ENCODE results near the gene BNC2.

The BNC2 gene

DNA sequence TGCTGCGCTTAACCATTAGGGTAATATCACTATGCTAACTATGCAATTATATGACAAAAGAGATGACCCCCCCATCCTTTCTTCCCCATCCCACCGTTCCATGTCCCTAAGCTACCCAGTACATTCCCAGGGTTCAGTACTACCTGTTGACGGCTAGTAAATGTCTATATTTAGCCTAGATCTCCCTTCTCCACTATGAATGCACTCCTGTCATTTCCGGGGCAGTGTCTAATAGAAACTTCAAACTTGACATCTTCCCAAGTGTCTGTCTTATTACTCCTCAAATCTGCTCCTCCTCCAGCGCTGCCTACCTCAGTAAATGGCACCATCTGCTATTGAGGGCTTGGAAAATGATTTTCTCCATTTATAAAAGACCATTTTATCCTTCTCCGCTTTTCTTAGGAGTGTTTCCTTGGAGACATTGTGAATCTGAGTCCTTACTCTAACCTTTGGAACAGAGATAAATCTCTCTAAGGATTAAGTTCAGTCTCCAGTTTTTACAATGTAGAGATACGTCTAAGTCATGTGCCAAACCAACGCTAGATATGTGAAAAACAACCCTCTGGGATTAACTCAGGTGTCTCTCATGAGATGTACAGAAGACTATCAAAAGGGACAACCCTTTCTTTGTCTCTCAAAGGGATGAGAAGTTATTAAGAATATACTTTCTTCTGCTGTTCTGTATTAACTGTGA, 114.9 kb downstream of the BNC2 start:
- DNase-seq = no peak

DNA sequence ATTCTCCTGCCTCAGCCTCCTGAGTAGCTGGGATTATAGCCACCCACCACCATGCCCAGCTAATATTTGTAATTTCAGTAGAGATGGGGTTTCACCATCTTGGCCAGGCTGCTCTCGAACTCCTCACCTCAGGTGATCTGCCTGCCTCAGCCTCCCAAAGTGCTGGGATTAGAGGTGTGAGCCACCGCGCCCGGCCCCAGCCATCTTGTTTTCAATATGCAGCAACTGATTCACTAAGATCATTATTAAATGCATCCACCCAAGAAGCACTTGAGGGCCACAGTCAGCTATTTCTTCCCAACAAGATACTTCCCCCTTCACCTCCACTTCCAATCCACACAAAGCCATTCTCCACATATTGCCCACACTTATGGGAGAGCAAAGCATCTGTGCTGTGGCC, 115.8 kb downstream of the BNC2 start:
- no peak for DNase-seq

GRCh38 chr9:16753256-16753655, 117.2 kb downstream of the BNC2 start:
- no peak for DNase-seq

DNA sequence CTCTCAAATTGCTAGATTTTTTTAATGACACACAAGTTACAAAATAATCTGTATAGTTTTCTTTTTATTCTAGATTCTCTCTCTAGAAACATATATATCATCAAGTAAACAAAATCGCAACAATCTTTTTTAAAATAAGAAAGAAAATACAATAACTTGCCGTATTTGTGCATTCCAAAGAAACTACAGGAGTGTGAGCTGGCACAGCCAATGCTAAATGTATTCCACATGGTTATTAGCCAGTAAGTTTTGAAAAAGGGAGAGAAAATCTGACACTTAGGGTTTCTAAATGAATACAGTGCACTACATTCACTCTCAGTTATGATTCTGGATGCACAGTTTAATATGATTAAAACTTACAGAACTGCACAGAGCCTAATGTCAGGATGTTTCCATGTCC, 117.9 kb downstream of the BNC2 start:
- no peak for DNase-seq

GRCh38 chr9:16750553-16750952, 119.9 kb downstream of the BNC2 start:
- no peak for DNase-seq

DNA sequence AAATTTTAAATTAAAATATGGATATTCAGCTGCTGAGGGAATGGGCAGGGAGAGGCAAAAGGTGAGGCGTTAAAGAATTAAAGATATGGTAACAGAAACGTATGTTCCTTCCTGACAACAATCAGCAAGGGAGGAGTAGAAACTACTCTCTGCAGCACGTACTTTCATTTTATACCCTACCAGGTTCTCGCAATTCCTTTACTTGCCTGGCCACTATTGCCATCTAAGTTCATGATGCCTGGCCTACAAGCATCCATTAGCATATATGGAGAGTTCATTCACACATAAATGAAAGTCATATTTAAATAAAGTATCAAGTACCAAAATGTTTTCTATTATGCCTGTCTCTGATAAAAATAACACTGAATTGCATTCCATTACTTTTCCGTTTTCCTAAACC, 125.1 kb downstream of the BNC2 start:
- DNase-seq = no peak

- DNase-seq = no peak
Observed at GRCh38 chr9:16744394-16744793, 126.1 kb downstream of the BNC2 start.

DNA sequence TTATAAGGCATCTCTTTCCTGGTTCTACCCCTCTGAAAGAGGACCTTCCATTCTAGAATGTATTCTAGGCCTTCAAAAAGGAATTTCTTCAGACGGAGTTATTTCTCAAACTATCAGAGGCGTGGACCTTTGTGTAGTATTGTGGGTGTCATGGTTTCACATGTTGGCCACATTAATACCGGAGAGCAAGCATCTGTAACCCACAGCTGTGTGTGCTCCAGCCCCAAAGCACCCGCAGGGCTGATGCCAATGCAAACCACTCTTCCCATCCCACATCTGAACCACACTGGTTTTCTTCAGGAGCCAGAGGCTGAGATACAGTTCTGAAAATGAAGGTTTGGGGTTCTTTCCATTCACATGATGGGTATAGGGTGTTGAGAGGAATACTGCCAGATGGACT, 127.1 kb downstream of the BNC2 start:
- DNase-seq = no peak

- no peak for DNase-seq
Observed at GRCh38 chr9:16735001-16735400, 135.5 kb downstream of the BNC2 start.

GRCh38 chr9:16732546-16732945, 137.9 kb downstream of the BNC2 start:
- no peak for DNase-seq

- no peak for DNase-seq
Observed at GRCh38 chr9:16730162-16730561, 140.3 kb downstream of the BNC2 start.

- no peak for DNase-seq
Observed at GRCh38 chr9:16729651-16730050, 140.8 kb downstream of the BNC2 start.

- DNase-seq = no peak
Observed at GRCh38 chr9:16728137-16728508, 142.3 kb downstream of the BNC2 start.

GRCh38 chr9:16727452-16728136, 142.9 kb downstream of the BNC2 start:
- DNase-seq = peak in 1 of 58 donors; percentile 4

GRCh38 chr9:16726718-16727451, 143.6 kb downstream of the BNC2 start:
- DNase-seq = peak in 41 of 58 donors; percentile 3 to 59 (median 24)

- no peak for DNase-seq
Observed at GRCh38 chr9:16726029-16726428, 144.4 kb downstream of the BNC2 start.

DNA sequence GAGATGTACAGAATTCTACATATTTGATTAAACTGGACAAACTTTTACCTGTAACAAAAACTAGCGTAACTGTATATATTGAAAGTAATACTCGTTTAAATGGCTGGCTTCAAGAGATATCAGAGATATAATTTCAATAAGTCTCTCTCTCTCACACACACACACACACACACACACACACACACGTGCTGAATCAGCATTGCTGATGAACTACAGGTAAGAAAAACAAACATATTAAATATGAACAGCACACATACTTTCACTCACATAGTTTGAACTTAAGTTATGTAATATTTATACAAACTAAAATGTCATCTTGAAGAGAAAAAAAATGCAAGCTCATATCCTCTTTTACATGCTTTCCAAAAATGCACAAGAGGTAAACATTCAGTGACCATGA, 145.4 kb downstream of the BNC2 start:
- DNase-seq = no peak

DNA sequence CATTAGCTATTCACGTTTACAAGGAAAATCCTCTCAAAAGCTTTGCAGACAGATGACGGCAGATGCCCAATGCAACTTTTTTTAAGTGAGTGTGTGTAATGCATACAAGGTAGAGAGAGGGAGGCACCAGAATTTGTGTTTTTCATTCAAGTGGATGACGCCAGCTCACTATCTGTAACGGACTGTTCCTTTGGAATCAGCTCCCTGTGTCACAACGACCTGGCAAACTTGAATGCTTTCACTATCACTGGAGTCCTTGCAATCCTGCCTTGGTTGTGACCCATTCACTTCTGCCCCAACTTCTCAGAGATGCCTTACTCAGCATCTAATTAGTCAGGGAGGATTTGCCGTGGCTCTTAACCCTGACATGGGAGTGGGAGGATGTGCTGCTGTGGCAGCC, 148.5 kb downstream of the BNC2 start:
- DNase-seq = no peak

- DNase-seq = no peak
Observed at GRCh38 chr9:16720386-16720785, 150.1 kb downstream of the BNC2 start.

DNA sequence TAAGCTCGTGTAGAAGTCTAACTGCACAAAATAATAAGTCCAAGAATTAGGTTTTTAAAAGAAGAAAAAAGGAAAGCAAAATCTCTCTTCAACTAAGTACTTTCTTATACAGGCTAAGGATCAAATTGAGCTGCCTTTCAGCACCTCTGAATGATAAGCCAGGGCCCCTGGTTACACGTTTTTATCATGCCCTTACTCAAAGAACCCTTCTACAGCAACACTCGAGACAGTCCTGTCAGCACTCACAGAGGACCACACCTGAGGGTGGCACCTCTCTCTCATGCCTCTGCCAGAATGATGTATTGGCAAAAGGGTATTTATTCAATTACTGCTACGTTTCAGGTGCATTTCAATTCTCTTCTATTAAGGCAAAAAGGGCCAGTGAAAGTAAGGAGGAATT, 150.5 kb downstream of the BNC2 start:
- DNase-seq = no peak

GRCh38 chr9:16718952-16719351, 151.5 kb downstream of the BNC2 start:
- DNase-seq = no peak

DNA sequence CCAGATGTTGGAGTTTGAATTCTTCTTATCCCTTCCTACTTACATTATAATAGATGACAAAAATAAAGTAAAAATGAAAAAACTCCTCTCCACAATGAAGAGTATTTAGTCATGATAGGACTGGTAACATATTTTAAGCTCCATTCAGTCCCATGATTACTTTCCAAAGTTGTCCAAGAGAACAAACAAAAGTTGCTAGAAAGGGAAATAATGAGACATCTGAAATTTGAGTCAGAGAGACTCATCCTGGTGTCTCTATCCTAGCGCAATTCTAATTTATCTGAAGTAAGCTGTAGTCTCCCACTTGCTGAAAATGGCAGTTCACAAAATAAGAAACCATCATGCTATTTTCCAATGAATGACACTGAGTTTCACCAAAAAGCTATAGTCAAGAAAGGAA, 152.2 kb downstream of the BNC2 start:
- DNase-seq = no peak

DNA sequence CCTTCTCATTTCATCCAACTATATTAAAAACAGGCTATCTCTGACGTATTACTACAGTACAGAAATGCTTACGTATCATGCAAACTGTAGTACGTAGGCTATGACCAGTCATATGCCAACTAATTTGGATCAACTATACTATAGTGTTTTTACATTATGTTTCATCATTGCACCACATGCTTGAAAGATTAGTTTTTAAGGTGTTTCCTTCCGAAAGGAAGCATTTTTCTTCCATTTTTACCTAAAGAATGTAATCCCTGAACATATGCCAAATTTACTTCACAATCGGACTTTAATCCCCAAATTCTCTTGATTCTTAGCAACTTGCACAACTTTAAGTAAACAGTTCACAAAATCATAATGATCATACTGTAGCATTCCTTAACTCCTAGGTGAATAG, 153.9 kb downstream of the BNC2 start:
- no peak for DNase-seq
